ENCODE results near the gene TSPEAR. TPM values are rescaled to one million over a fixed set of nuclear protein-coding genes. Genes with fewer than 3 reads are reported as not detected.
A peak's percentile ranks its signal among the peaks of the same experiment; 100 is the strongest.

The TSPEAR gene
- total and polyA plus RNA-seq, 10 donors = 0.02 to 0.22 (median 0.03) TPM; not detected in 7

GRCh38 chr21:44548381-44548780, 163.0 kb downstream of the TSPEAR start:
- peaks cover 2 to 40% (median 33%) of the 10 kb centered on the region in 8 donors for H3K9me3 ChIP-seq
- no peak for DNase-seq
- peak overlapping the region in 1 of 8 donors; percentile 35 for H3K4me3 ChIP-seq
- 67 to 82% (median 76%) methylated on average over 13 of the region's 13 CpGs for WGBS, 5 donors
- peaks cover 0 to 13% (median 0%) of the 10 kb centered on the region in 6 donors for H3K4me1 ChIP-seq
- H3K27ac ChIP-seq = peak overlapping the region in 3 of 8 donors; percentile 62 to 68 (median 66)
- peaks cover 0 to 52% (median 0%) of the 10 kb centered on the region in 7 donors for H3K27me3 ChIP-seq (replicated peaks in 1 of 7)
- H3K36me3 ChIP-seq = no peaks in the 10 kb centered on the region
- no peak for TF ChIP-seq CTCF (IDR thresholded peaks at IDR 0.05 in 8 of 11, conservative IDR thresholded peaks at IDR 0.05 in 3 of 11)
- intact Hi-C loops (cut with DNase I; ENCODE audit: low total_unique reads) = no loop called here

- peak overlapping the region in 6 of 8 donors; percentile 33 to 68 (median 60) for H3K27ac ChIP-seq
- H3K4me3 ChIP-seq = peak overlapping the region in 1 of 8 donors; percentile 35
- H3K36me3 ChIP-seq = no peaks in the 10 kb centered on the region
- peak; percentile 58 for DNase-seq
- 35 to 43% (median 39%) methylated on average over 5 of the region's 5 CpGs for WGBS, 5 donors
- peaks cover 0 to 51% (median 0%) of the 10 kb centered on the region in 7 donors for H3K27me3 ChIP-seq (replicated peaks in 1 of 7)
- peaks cover 0 to 13% (median 0%) of the 10 kb centered on the region in 6 donors for H3K4me1 ChIP-seq
- intact Hi-C loops (cut with DNase I; ENCODE audit: low total_unique reads) = no loop called here
- H3K9me3 ChIP-seq = peaks cover 3 to 46% (median 39%) of the 10 kb centered on the region in 8 donors
- no peak for TF ChIP-seq POLR2A (IDR thresholded peaks at IDR 0.05)
- TF ChIP-seq POLR2AphosphoS5 (IDR thresholded peaks at IDR 0.05) = peak in 1 of 3 donors; percentile 37
These were observed 163.6 kb downstream of the TSPEAR start for GRCh38 chr21:44547656-44548331.

GRCh38 chr21:44544566-44544965, 166.8 kb downstream of the TSPEAR start:
- no peak for TF ChIP-seq POLR2AphosphoS5 (IDR thresholded peaks at IDR 0.05)
- no peak for TF ChIP-seq CTCF (IDR thresholded peaks at IDR 0.05 in 8 of 11, conservative IDR thresholded peaks at IDR 0.05 in 3 of 11)
- TF ChIP-seq POLR2A (IDR thresholded peaks at IDR 0.05) = no peak
- H3K36me3 ChIP-seq = no peaks in the 10 kb centered on the region
- H3K27me3 ChIP-seq (replicated peaks in 1 of 7) = peaks cover 0 to 29% (median 0%) of the 10 kb centered on the region in 7 donors
- peaks cover 0 to 13% (median 0%) of the 10 kb centered on the region in 6 donors for H3K4me1 ChIP-seq
- H3K4me3 ChIP-seq = no peak overlapping the region
- no peak overlapping the region for H3K27ac ChIP-seq
- H3K9me3 ChIP-seq = peaks cover 5 to 63% (median 48%) of the 10 kb centered on the region in 8 donors
- intact Hi-C loops (cut with DNase I; ENCODE audit: low total_unique reads) = no loop called here
- 70 to 82% (median 76%) methylated on average over 3 of the region's 3 CpGs for WGBS, 5 donors
- no peak for DNase-seq

- 77 to 94% (median 89%) methylated on average over 1 of the region's 1 CpG for WGBS, 5 donors
- TF ChIP-seq CTCF (IDR thresholded peaks at IDR 0.05 in 8 of 11, conservative IDR thresholded peaks at IDR 0.05 in 3 of 11) (no peak), POLR2AphosphoS5 (IDR thresholded peaks at IDR 0.05) (no peak), POLR2A (IDR thresholded peaks at IDR 0.05) (no peak)
- Histone ChIP-seq H3K4me3 (no peak overlapping the region), H3K27me3 (replicated peaks in 1 of 7) (peaks cover 0 to 23% (median 0%) of the 10 kb centered on the region in 7 donors), H3K36me3 (no peaks in the 10 kb centered on the region), H3K9me3 (peaks cover 5 to 62% (median 47%) of the 10 kb centered on the region in 8 donors), H3K4me1 (peaks cover 0 to 5% (median 0%) of the 10 kb centered on the region in 6 donors), H3K27ac (no peak overlapping the region)
- intact Hi-C loops (cut with DNase I; ENCODE audit: low total_unique reads) = no loop called here
- DNase-seq = no peak
These were observed 168.7 kb downstream of the TSPEAR start for GRCh38 chr21:44542716-44543115.

Measured in spleen (tissue), 11 donors.